Subcutaneous adipose tissue (tissue), 4 donors: ENCODE measurements around the gene SLC35D1. TPM values are rescaled to one million over a fixed set of nuclear protein-coding genes. Genes with fewer than 3 reads are reported as not detected.

Experiments used
- CTCF ChIP-seq: fragments of 450-650 bp; IDR thresholded peaks from one replicate; pipeline ENCODE4 v1.5.1; 2016; ENCODE audit warnings: low read depth, mild to moderate bottlenecking, control low read depth, antibody characterized with exemption, moderate library complexity
- total RNA-seq, 4 donors: library from RNA; depleted of rRNA; stranded (reverse); fragments of >200 nt; gene quantifications; one replicate each; pipeline ENCODE4 v1.1.0, GENCODE V29; 2016

SLC35D1 gene
- total RNA-seq, 4 donors from 2014 or later: 11.1 to 15.1 (median 13.7) TPM

DNA sequence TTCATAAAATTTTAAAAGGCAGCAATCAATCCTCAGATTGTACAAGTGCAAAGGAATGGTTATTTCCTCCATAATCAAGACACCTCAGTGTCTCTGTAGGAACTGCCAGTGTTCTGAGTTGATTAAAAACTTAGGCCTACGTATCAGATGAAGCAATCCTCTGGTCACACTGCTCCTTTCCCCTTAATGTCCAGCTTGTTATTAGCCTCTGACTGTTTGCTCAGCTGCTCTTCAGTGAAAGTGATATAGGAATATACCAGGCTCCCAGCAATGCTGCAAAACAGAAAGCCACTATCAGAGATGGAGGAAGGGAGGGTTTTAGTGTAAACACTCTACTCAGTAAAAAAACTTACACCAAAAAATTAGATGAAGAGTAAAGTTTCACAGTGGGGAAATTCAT is 49.8 kb downstream of the SLC35D1 start:
- no peak for TF ChIP-seq CTCF

- no peak for TF ChIP-seq CTCF
Observed at GRCh38 chr1:67001682-67002425, 52.1 kb downstream of the SLC35D1 start.

GRCh38 chr1:66999640-67000400 is 54.1 kb downstream of the SLC35D1 start:
- no peak for TF ChIP-seq CTCF

- TF ChIP-seq CTCF: no peak
Observed at GRCh38 chr1:66998972-66999371, 55.0 kb downstream of the SLC35D1 start.

DNA sequence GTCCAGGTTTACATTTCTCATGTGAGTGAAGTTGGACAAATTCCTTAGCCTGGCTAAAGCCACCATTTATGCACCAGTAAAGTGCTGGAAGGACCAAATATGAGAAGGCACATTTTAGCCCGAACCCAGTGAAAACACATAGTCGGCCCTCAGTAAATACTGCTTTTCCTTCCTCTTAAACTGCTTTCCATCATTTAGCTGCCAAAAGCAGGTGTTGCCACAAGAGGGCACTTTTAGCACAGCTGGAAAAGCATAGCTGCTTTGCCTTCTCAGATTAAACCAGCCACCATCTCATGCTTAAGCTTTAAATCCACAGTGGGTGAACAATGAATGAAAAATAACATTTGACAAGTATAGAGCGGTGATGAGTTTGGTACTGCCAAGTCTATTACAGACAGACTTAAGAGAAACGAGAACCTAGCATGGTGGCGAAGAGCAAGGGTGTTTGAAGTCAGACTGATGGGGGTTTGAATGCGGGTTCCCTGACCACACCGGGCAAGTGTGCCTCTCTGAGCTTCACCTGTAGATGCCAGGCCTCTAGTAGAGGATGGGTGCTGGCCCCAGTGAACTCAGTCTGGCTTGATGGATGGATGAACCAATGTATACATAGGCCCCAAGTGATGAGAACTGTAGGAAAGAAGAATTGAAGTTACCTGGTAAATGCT is 57.8 kb downstream of the SLC35D1 start:
- no peak for TF ChIP-seq CTCF

DNA sequence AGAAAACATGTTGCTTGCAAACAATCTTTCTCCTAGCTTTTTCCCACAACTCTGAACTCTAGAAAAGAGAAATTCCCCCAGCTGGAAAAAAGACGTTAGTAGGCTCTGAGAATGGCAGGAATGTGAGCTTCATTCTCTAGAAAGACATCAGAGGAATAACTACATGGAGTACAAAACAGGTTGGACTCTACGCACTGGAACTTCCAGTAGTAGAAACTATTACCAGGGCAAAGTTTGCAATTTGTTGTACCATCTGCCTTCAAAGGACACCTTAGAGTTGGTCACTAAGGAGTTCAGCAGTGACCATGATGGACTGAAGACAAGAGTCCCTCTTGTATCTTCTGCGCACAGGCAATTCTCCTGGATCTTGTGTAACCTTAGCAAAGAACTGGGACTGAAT is 60.9 kb downstream of the SLC35D1 start:
- no peak for TF ChIP-seq CTCF

DNA sequence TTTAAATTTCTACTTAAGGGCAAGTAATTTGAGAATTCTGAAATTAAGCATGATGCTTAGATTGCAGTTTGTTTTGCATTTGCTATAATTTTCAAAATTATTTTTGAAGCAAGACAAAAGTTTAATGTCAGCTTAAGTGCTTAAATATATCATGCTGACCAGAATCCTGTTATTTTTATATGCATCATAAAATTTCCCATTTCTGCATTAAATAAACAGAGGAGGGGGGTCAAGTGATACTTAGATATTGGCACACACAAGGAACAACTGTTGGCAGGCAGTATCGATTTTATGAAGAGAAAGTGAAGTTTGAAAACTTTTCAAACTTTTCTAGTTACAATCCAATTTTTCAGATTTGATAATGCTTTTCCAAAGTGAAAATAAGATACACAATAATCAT is 68.1 kb downstream of the SLC35D1 start:
- TF ChIP-seq CTCF: no peak
